ENCODE data around the gene MRPL45.

DNA sequence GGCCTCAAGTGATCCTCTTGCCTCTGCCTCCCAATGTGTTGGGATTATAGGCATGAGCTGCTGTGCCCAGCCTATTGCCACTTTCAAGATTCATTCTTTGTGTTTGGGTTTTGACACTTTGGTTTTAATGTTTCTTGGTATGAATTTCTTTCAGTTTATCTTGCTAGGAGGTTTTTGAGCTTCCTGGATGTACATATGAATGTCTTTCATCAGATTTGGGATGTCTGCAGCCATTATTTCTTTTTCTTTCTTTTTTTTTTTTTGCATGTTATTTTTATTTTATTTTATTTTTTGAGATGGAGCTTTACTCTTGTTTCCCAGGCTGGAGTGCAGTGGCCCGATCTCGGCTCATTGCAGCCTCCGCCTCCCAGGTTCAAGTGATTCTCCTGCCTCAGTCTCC is 18.5 kb downstream of the MRPL45 start:
- TF ChIP-seq POLR2A (IDR thresholded peaks at IDR 0.05; ENCODE audit: low read length) = no peak
- no peak for TF ChIP-seq GATA1 (IDR thresholded peaks at IDR 0.05; ENCODE audit: low read depth, low read length)
